K562 treated with DMSO at 1 percent for 24 hours (cell line): Measurements from ENCODE around the gene PPEF2. TPM values are rescaled to one million over a fixed set of nuclear protein-coding genes. Genes with fewer than 3 reads are reported as not detected.

Source experiments
- total RNA-seq: library from RNA; unstranded; fragments of 300-600 nt; gene quantifications from 2 replicates; pipeline ENCODE4 v1.2.3, GENCODE V29; 2022; ENCODE audit warnings: low read depth; ENCODE audit not compliant: insufficient read depth

PPEF2 gene, protein sequence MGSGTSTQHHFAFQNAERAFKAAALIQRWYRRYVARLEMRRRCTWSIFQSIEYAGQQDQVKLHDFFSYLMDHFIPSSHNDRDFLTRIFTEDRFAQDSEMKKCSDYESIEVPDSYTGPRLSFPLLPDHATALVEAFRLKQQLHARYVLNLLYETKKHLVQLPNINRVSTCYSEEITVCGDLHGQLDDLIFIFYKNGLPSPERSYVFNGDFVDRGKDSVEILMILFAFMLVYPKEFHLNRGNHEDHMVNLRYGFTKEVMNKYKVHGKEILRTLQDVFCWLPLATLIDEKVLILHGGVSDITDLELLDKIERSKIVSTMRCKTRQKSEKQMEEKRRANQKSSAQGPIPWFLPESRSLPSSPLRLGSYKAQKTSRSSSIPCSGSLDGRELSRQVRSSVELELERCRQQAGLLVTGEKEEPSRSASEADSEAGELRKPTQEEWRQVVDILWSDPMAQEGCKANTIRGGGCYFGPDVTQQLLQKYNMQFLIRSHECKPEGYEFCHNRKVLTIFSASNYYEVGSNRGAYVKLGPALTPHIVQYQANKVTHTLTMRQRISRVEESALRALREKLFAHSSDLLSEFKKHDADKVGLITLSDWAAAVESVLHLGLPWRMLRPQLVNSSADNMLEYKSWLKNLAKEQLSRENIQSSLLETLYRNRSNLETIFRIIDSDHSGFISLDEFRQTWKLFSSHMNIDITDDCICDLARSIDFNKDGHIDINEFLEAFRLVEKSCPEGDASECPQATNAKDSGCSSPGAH
- total RNA-seq: not detected in 2 replicates

GRCh38 chr4:75902352-75902751 is at the start of gene PPEF2:
PPEF2 (minus strand) TSS chr4:75902452; CDS start chr4:75896325, 6,127 bp downstream.

DNA sequence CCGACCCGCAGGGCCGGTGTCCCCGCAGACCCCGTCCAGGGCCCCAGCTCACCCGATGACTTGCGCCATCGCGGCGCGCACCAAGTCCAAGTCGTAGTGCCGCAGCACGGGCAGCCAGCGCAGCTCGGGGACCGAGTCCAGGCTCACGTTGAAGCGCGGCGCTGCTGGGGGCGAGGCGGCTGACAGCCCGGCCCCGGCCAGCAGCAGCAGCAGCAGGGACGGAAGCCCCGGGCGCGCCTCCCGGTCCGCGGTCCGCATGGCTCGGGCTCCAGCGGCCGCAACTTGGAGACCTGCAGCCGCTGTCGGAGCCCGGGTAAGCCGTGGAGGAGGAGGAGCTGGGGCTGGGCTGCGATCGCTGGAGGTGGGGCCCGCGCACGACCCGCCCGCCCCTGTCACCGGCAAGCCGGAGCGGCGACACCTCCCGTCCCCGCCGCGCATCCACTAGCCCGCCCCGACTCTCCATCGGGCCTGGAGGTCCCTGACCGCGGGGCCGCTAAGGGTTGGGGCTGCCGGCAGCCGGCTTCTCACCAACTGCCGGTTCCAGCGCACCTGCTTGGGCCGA is 38.5 kb upstream of the PPEF2 start, which contains the start of gene NAAA:
NAAA (minus strand) TSS at position 322 of the 562 bp plus-strand sequence; CDS start at position 258, 64 bp downstream.

Other genes with a start within 250 kb of the PPEF2 start
- 56.6 and 68.7 TPM in 2 replicates for gene G3BP2, start 229.0 kb downstream of the PPEF2 start, total RNA-seq
- gene USO1, start 177.9 kb downstream of the PPEF2 start, total RNA-seq: 43.4 and 54.1 TPM in 2 replicates
- gene NAAA, start 38.6 kb upstream of the PPEF2 start, total RNA-seq: 26.9 and 31.1 TPM in 2 replicates
- 13.8 and 18.0 TPM in 2 replicates for gene SDAD1, start 88.5 kb upstream of the PPEF2 start, total RNA-seq
- gene CXCL9, start 105.1 kb upstream of the PPEF2 start, total RNA-seq: not detected in 2 replicates
- 23.1 and 26.3 TPM in 2 replicates for gene CXCL10, start 121.0 kb upstream of the PPEF2 start, total RNA-seq
- 14.6 and 15.8 TPM in 2 replicates for gene CXCL11, start 133.6 kb upstream of the PPEF2 start, total RNA-seq
- 0.45 and 1.3 TPM in 2 replicates for gene ART3, start 172.3 kb upstream of the PPEF2 start, total RNA-seq
- gene NUP54, start 245.9 kb upstream of the PPEF2 start, total RNA-seq: 23.9 and 27.0 TPM in 2 replicates